ENCODE measurements around the gene CAMTA1.

- no peak for TF ChIP-seq CTCF (IDR thresholded peaks at IDR 0.05)
- no peak for TF ChIP-seq EZH2 (IDR thresholded peaks at IDR 0.05)
Measured at GRCh38 chr1:7236844-7237515, 451.7 kb downstream of the CAMTA1 start.

Measured in neural progenitor cell (in vitro differentiated cells).